ENCODE results near the gene SUPV3L1.
"Not testable (repeated sequence)": the region's sequence is repeated elsewhere in the genome, so short reads cannot be mapped to it uniquely, and the experiment has no call there.

The SUPV3L1 gene

DNA sequence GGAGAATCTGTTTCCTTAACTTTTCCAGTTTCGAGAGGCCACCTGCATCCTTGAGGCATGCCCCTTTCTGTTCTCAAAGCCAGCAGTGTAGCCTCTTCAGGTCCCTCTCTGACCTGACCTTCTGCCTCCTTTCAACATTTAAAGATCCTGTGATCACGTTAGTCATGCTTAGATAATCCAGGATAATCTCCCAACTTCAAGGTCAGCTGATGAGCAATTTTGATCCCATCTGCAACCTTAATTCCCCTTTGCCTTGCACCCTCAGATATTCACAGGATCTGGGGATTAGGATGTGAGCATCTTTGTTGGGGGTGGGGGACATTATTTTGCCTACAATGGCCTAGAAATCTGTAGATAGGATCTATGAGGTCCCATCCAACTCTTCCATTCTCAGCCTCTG lies 48.1 kb downstream of the SUPV3L1 start:
- in situ Hi-C loops (cut with MboI; ENCODE audit: low sequenced_read_pairs) = no loop called here

DNA sequence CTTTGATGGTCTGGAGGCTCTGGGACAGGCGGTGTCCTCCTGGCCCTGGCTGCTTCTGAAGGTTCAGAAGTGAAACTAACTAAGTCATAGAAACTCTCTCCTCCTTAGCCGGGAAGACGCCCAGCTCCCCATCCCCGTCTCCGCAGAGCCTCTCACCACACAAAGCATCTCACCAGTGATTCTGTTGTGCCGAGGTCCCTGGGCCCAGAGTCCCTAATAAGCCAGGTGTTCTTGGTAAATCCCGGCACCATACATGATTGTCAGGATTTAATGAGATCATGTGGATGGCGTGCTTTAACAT lies 49.5 kb downstream of the SUPV3L1 start:
- in situ Hi-C loops (cut with MboI; ENCODE audit: low sequenced_read_pairs) = no loop called here

DNA sequence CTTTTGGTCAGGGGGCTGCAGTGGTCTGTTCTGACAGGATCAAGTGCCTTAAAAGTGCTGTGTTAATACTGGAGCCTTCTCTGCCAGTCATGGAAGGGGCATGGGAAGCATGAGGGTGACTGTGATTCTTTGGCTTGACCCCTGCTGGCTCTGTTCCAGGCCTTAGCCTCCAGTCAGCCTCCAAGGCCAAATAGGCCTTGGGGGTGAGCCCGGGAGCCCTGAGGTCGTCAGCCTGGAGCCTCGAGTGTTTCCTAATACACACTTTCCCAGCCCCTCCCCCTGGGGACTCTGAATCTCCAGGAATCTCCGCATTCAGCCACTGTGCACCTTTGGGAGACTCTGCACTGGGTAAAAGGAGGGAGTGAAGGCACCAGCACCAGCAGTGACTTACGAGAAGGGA lies 50.1 kb downstream of the SUPV3L1 start:
- in situ Hi-C loops (cut with MboI; ENCODE audit: low sequenced_read_pairs) = no loop called here

DNA sequence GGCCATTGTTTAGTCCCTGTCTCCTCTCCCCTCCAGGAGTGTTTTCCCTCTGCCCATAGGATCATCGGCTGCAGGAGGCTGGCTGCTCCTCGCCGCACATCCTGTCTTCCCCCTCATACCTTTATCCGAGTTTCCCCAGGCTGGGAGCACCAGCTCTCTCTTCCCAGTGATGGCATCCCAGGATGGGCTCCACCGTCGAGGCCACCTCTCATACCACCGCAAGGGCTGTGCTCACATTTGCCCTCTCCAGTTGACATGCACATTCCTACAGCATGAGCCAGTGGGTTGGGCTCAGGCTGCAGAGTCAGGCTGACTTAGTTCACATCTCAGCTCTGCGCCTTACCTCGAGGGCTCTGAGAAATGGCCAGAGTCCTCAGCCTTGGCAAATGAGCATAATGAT lies 52.2 kb downstream of the SUPV3L1 start:
- in situ Hi-C loops (cut with MboI; ENCODE audit: low sequenced_read_pairs) = no loop called here

- in situ Hi-C loops (cut with MboI; ENCODE audit: low sequenced_read_pairs) = no loop called here
Observed at GRCh38 chr10:69232736-69233480, 52.9 kb downstream of the SUPV3L1 start.

DNA sequence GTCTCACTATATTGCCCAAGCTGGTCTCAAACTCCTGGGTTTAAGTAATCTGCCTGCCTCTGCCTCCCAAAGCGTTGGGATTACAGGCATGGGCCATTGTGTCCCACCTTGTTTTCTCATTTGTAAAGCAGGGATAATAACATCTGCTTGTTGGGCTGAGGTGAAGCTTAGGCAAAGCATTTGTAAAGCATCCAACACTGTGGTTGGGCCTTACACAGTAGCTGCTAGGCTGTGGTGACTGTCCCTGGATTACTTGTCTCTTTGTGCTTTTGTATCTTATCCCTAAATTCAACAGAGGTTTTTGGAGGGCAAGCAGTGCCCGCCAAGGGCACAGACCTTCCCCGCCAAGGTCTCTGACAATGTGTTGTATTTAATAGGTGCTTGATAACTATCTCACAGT lies 54.4 kb downstream of the SUPV3L1 start:
- in situ Hi-C loops (cut with MboI; ENCODE audit: low sequenced_read_pairs) = no loop called here

GRCh38 chr10:69237528-69238159 lies 57.6 kb downstream of the SUPV3L1 start:
- in situ Hi-C loops (cut with MboI; ENCODE audit: low sequenced_read_pairs) = no loop called here

- in situ Hi-C loops (cut with MboI; ENCODE audit: low sequenced_read_pairs) = no loop called here
Observed at GRCh38 chr10:69239136-69239535, 59.1 kb downstream of the SUPV3L1 start.

- in situ Hi-C loops (cut with MboI; ENCODE audit: low sequenced_read_pairs) = loop anchor here (10.0 kb wide), 1 partner anchor 275 kb away; no protein-coding TSS in a partner anchor
Observed at GRCh38 chr10:69239816-69240434, 59.9 kb downstream of the SUPV3L1 start.

- in situ Hi-C loops (cut with MboI; ENCODE audit: low sequenced_read_pairs) = loop anchor here (10.0 kb wide), 1 partner anchor 274 kb away; no protein-coding TSS in a partner anchor
Observed at GRCh38 chr10:69240455-69240854, 60.4 kb downstream of the SUPV3L1 start.

GRCh38 chr10:69241575-69241974 lies 61.5 kb downstream of the SUPV3L1 start:
- in situ Hi-C loops (cut with MboI; ENCODE audit: low sequenced_read_pairs) = loop anchor here (10.0 kb wide), 1 partner anchor 273 kb away; no protein-coding TSS in a partner anchor

DNA sequence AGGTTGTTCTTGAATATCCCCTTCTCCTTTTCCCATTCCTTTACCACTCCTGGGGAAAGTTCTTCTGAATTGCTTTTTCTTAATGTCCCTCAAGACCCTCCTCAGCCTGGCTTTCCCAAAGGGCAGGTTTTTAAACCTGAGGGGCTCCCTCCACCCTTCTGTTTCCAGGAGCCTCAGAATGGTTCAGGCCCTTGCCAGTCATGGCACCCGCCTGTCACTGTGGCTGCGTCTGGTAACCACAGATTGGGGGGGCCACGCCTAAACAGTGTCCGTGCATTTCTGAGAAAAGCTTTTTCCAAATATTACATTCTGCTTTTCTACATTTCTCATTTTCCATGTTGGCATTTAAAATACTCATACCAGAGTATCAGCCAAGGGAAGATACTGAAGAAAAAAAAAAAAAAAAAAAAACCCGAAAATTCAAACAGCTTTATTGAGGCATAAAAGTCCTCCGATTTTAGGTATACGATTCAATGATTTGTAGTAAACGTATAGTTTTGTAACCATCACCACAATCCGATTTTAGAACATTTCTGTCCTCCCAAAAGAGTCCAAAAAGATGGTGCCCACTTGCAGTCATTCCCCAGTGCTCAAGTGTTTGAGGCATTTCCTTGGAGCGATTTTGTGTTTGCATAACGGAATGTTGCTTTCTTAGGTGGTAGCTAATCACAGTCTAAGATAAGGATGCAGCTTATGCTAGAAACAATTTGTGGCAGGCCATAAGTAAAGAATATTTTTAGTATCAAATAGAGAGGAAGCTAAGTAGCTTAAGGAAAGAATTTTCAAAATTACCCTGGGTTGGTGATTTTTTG lies 62.2 kb downstream of the SUPV3L1 start:
- in situ Hi-C loops (cut with MboI; ENCODE audit: low sequenced_read_pairs) = loop anchor here (10.0 kb wide), 1 partner anchor 273 kb away; no protein-coding TSS in a partner anchor

- in situ Hi-C loops (cut with MboI; ENCODE audit: low sequenced_read_pairs) = loop anchor here (10.0 kb wide), 1 partner anchor 272 kb away; no protein-coding TSS in a partner anchor
Observed at GRCh38 chr10:69242852-69243212, 62.8 kb downstream of the SUPV3L1 start.

- in situ Hi-C loops (cut with MboI; ENCODE audit: low sequenced_read_pairs) = loop anchor here (10.0 kb wide), 1 partner anchor 271 kb away; no protein-coding TSS in a partner anchor
Observed at GRCh38 chr10:69243817-69244216, 63.8 kb downstream of the SUPV3L1 start.

DNA sequence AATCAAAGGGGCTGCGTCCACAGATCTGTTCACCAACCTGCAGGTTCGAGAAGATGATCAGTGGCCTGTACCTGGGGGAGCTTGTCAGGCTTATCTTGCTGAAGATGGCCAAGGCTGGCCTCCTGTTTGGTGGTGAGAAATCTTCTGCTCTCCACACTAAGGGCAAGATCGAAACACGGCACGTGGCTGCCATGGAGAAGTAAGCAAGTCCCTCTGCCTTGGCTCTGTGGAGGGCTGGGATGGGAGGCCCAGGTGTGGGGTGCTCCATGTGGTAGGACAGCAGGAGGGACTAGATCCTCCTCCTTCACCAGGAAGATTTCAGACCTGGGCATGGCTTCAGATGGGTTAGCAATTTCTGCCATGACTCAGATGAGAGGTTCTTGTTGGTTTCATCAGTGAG lies 66.0 kb downstream of the SUPV3L1 start:
- in situ Hi-C loops (cut with MboI; ENCODE audit: low sequenced_read_pairs) = loop anchor here (5.0 to 10.0 kb wide), 2 partner anchors 141 to 269 kb away; no protein-coding TSS in a partner anchor

- in situ Hi-C loops (cut with MboI; ENCODE audit: low sequenced_read_pairs) = loop anchor here (5.0 to 10.0 kb wide), 2 partner anchors 141 to 268 kb away; no protein-coding TSS in a partner anchor
Observed at GRCh38 chr10:69246581-69247312, 66.7 kb downstream of the SUPV3L1 start.

DNA sequence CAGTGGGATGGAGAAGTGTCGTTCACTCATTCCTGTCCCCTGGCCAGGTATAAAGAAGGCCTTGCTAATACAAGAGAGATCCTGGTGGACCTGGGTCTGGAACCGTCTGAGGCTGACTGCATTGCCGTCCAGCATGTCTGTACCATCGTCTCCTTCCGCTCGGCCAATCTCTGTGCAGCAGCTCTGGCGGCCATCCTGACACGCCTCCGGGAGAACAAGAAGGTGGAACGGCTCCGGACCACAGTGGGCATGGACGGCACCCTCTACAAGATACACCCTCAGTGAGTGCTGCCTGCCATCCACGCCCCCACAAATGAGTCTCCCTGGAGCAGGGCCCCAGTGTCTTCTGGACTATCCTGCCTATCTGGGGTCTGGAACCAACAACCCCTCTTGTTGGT lies 67.3 kb downstream of the SUPV3L1 start:
- in situ Hi-C loops (cut with MboI; ENCODE audit: low sequenced_read_pairs) = loop anchor here (5.0 to 10.0 kb wide), 2 partner anchors 140 to 267 kb away; no protein-coding TSS in a partner anchor

- in situ Hi-C loops (cut with MboI; ENCODE audit: low sequenced_read_pairs) = loop anchor here (5.0 to 10.0 kb wide), 2 partner anchors 139 to 267 kb away; no protein-coding TSS in a partner anchor
Observed at GRCh38 chr10:69248117-69248730, 68.2 kb downstream of the SUPV3L1 start.

- in situ Hi-C loops (cut with MboI; ENCODE audit: low sequenced_read_pairs) = no loop called here
Observed at GRCh38 chr10:69250041-69250440, 70.0 kb downstream of the SUPV3L1 start.

GRCh38 chr10:69251417-69251816 lies 71.4 kb downstream of the SUPV3L1 start:
- in situ Hi-C loops (cut with MboI; ENCODE audit: low sequenced_read_pairs) = not testable (repeated sequence)

Measured in HL-60/S4 (cell line).